ENCODE results near the gene CD69. TPM values are rescaled to one million over a fixed set of nuclear protein-coding genes. Genes with fewer than 3 reads are reported as not detected.

CD69 gene
- total RNA-seq, 4 donors from 2014 or later, result 0.93 to 2.7 (median 1.7) TPM

- Histone ChIP-seq H3K27ac (no peak overlapping the region), H3K9me3 (no peaks in the 10 kb centered on the region), H3K4me3 (no peak overlapping the region), H3K36me3 (no peaks in the 10 kb centered on the region), H3K4me1 (no peaks in the 10 kb centered on the region), H3K27me3 (no peaks in the 10 kb centered on the region)
- TF ChIP-seq POLR2AphosphoS5 (IDR thresholded peaks at IDR 0.05), result no peak
- TF ChIP-seq EP300 (IDR thresholded peaks at IDR 0.05), result no peak
- no peak for TF ChIP-seq POLR2A (IDR thresholded peaks at IDR 0.05)
- TF ChIP-seq CTCF (IDR thresholded peaks at IDR 0.05), result no peak
- WGBS, result 71% methylated on average over 4 of the region's 4 CpGs
- DNase-seq (ENCODE audit: low spot score in 2 of 2), result no peak
Measured at GRCh38 chr12:9779209-9779608, 18.5 kb upstream of the CD69 start.

- H3K27ac ChIP-seq, result no peak overlapping the region
- H3K9me3 ChIP-seq, result no peaks in the 10 kb centered on the region
- H3K27me3 ChIP-seq, result no peaks in the 10 kb centered on the region
- DNase-seq (ENCODE audit: low spot score in 2 of 2), result no peak
- no peak overlapping the region for H3K4me3 ChIP-seq
- WGBS, result 62% methylated on average over 3 of the region's 3 CpGs
- TF ChIP-seq EP300 (IDR thresholded peaks at IDR 0.05) (no peak), CTCF (IDR thresholded peaks at IDR 0.05) (no peak), POLR2AphosphoS5 (IDR thresholded peaks at IDR 0.05) (no peak), POLR2A (IDR thresholded peaks at IDR 0.05) (no peak)
- H3K36me3 ChIP-seq, result no peaks in the 10 kb centered on the region
- H3K4me1 ChIP-seq, result no peaks in the 10 kb centered on the region
Measured at GRCh38 chr12:9776781-9777180, 16.1 kb upstream of the CD69 start.

DNA sequence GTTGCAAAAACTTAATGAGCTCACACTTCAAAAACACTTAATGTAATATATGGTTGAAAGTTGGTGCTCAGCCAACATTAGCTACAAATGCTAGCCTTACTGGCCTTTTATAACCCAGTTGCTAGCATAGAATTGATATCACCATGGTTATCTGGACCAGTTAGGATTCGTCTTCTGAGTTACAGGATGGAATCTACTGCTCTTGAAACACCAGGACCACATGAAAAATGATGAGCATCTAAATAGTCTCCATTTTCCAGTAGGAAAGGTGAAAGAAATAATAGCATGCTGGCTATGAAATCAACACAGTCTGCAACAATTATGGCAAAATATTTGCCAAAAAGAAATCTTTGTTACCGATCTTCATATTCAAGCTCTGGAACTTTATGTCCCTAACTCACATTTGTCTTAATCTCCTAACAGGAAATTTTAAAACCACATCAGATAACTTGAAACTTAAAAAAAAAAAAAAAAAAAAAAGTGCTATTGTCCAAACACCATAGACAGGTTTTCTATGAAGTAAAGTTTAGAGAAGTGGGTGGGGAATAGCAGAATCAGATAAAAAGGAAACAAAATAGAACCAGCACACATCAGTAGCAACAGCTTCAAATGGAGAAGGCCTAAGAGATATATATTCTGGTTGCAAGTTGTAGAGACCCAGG lies 12.6 kb upstream of the CD69 start:
- no peak for TF ChIP-seq EP300 (IDR thresholded peaks at IDR 0.05)
- no peak for TF ChIP-seq POLR2AphosphoS5 (IDR thresholded peaks at IDR 0.05)
- no peak for TF ChIP-seq POLR2A (IDR thresholded peaks at IDR 0.05)
- TF ChIP-seq CTCF (IDR thresholded peaks at IDR 0.05), result no peak
- no peak overlapping the region for H3K4me3 ChIP-seq
- H3K27ac ChIP-seq, result no peak overlapping the region
- H3K9me3 ChIP-seq, result no peaks in the 10 kb centered on the region
- H3K4me1 ChIP-seq, result no peaks in the 10 kb centered on the region
- H3K36me3 ChIP-seq, result no peaks in the 10 kb centered on the region
- no peaks in the 10 kb centered on the region for H3K27me3 ChIP-seq
- DNase-seq (ENCODE audit: low spot score in 2 of 2), result no peak
- WGBS, result 81% methylated on average over 2 of the region's 2 CpGs

- H3K27ac ChIP-seq, result no peak overlapping the region
- no peaks in the 10 kb centered on the region for H3K9me3 ChIP-seq
- no peak overlapping the region for H3K4me3 ChIP-seq
- no peak for DNase-seq (ENCODE audit: low spot score in 2 of 2)
- WGBS, result 65% methylated on average over 2 of the region's 2 CpGs
- TF ChIP-seq EP300 (IDR thresholded peaks at IDR 0.05) (no peak), POLR2A (IDR thresholded peaks at IDR 0.05) (no peak), POLR2AphosphoS5 (IDR thresholded peaks at IDR 0.05) (no peak), CTCF (IDR thresholded peaks at IDR 0.05) (no peak)
- H3K36me3 ChIP-seq, result no peaks in the 10 kb centered on the region
- H3K4me1 ChIP-seq, result no peaks in the 10 kb centered on the region
- H3K27me3 ChIP-seq, result no peaks in the 10 kb centered on the region
Measured at GRCh38 chr12:9763025-9763424, 2.3 kb upstream of the CD69 start.

DNA sequence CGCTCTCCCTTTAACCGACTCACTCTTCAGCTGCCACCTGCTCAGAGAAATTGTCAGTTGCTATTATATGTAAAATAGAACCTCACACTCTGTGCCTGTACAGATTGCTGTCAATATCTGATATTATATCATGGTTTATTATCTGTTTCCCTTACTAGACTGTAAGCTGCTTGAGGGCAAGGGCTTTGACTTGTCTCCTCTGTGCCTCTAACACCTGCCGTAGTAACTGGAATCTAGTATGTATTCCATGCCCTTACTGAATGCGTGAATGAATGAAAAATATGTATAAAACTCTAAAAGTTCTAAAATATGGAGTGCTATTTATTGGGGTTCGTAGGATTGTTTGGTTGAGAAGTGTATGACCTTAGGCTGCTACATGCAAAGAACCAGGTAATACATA lies 1.7 kb upstream of the CD69 start:
- H3K4me1 ChIP-seq, result no peaks in the 10 kb centered on the region
- no peaks in the 10 kb centered on the region for H3K36me3 ChIP-seq
- H3K27ac ChIP-seq, result no peak overlapping the region
- 92% methylated on average over 5 of the region's 5 CpGs for WGBS
- no peaks in the 10 kb centered on the region for H3K9me3 ChIP-seq
- DNase-seq (ENCODE audit: low spot score in 2 of 2), result no peak
- H3K27me3 ChIP-seq, result no peaks in the 10 kb centered on the region
- no peak overlapping the region for H3K4me3 ChIP-seq
- TF ChIP-seq EP300 (IDR thresholded peaks at IDR 0.05) (no peak), CTCF (IDR thresholded peaks at IDR 0.05) (no peak), POLR2AphosphoS5 (IDR thresholded peaks at IDR 0.05) (no peak), POLR2A (IDR thresholded peaks at IDR 0.05) (no peak)
